AG09309 (cell line): ENCODE data around the gene ANKRD35.

Source experiments
- DNase-seq: peaks from one replicate; pipeline ENCODE4 v3.0.0-alpha.2; 2010; ENCODE audit warnings: low read depth
- H3K4me3 ChIP-seq: 2 replicates; pipeline ENCODE4 v1.5.1; 2011; ENCODE audit warnings: mild to moderate bottlenecking, low read depth, low read length, moderate library complexity; ENCODE audit not compliant: control insufficient read depth
- CTCF ChIP-seq: IDR thresholded peaks from 2 replicates; pipeline ENCODE4 v1.5.1; 2011; ENCODE audit warnings: mild to moderate bottlenecking, low read depth, low read length, inconsistent platforms; ENCODE audit not compliant: insufficient read depth, control insufficient read depth; ENCODE audit errors: missing control alignments

ANKRD35 gene

GRCh38 chr1:145871994-145872924 lies 13.4 kb downstream of the ANKRD35 start:
- H3K4me3 ChIP-seq: peak overlapping the region; percentile 35
- no peak for DNase-seq
- no peak for TF ChIP-seq CTCF

GRCh38 chr1:145868232-145868631 lies 17.4 kb downstream of the ANKRD35 start:
- DNase-seq: no peak
- TF ChIP-seq CTCF: no peak
- no peak overlapping the region for H3K4me3 ChIP-seq

GRCh38 chr1:145863282-145864018 lies 22.2 kb downstream of the ANKRD35 start:
- no peak for DNase-seq
- H3K4me3 ChIP-seq: no peak overlapping the region
- TF ChIP-seq CTCF: no peak

GRCh38 chr1:145859491-145860023 lies 26.1 kb downstream of the ANKRD35 start:
- peak; percentile 45 for DNase-seq
- TF ChIP-seq CTCF: no peak
- H3K4me3 ChIP-seq: peak overlapping the region; percentile 61

GRCh38 chr1:145858901-145859490 lies 26.7 kb downstream of the ANKRD35 start, which contains the start of gene PIAS3:
PIAS3 (minus strand) TSS chr1:145859081; CDS start chr1:145858990, 91 bp downstream.
- no peak for TF ChIP-seq CTCF
- H3K4me3 ChIP-seq: peak within 1 kb of the TSS; percentile 61
- peak; percentile 73 for DNase-seq

GRCh38 chr1:145858238-145858900 lies 27.3 kb downstream of the ANKRD35 start:
- H3K4me3 ChIP-seq: peak overlapping the region; percentile 61
- DNase-seq: no peak
- no peak for TF ChIP-seq CTCF
